Ishikawa (cell line): ENCODE results near the gene COTL1.

ENCODE experiments used
- CEBPB ChIP-seq: IDR thresholded peaks from 2 replicates; pipeline ENCODE4 v1.6.1; 2012
- CREB1 ChIP-seq: IDR thresholded peaks from 2 replicates; pipeline ENCODE4 v1.6.1; 2012; ENCODE audit warnings: low read depth
- EGR1 ChIP-seq: IDR thresholded peaks from 2 replicates; pipeline ENCODE4 v1.6.1; 2012
- EP300 ChIP-seq: IDR thresholded peaks from 2 replicates; pipeline ENCODE4 v1.6.1; 2012; ENCODE audit warnings: borderline replicate concordance
- FOXM1 ChIP-seq: IDR thresholded peaks from 2 replicates; pipeline ENCODE4 v1.6.1; 2012; ENCODE audit warnings: low read depth, borderline replicate concordance
- NFIC ChIP-seq: IDR thresholded peaks from 2 replicates; pipeline ENCODE4 v1.6.1; 2012
- RAD21 ChIP-seq: IDR thresholded peaks from 2 replicates; pipeline ENCODE4 v1.6.1; 2012; ENCODE audit warnings: low read depth
- TAF1 ChIP-seq: IDR thresholded peaks from 2 replicates; pipeline ENCODE4 v1.6.1; 2012; ENCODE audit warnings: low read depth, mild to moderate bottlenecking
- TCF12 ChIP-seq: IDR thresholded peaks from 2 replicates; pipeline ENCODE4 v1.6.1; 2012; ENCODE audit warnings: low read depth
- TEAD4 ChIP-seq: IDR thresholded peaks from 2 replicates; pipeline ENCODE4 v1.6.1; 2012
- YY1 ChIP-seq: IDR thresholded peaks from 2 replicates; pipeline ENCODE4 v1.6.1; 2012; ENCODE audit warnings: low read depth
- ZBTB7A ChIP-seq: IDR thresholded peaks from 2 replicates; pipeline ENCODE4 v1.6.1; 2012; ENCODE audit warnings: low read depth
- TF ChIP-seq, protein P1 (sequence below): IDR thresholded peaks from 2 replicates; pipeline ENCODE4 v1.6.1; 2012
- TF ChIP-seq, protein P2 (sequence below): IDR thresholded peaks from 2 replicates; pipeline ENCODE4 v1.6.1; 2012
- TF ChIP-seq, protein P3 (sequence below): IDR thresholded peaks from 2 replicates; pipeline ENCODE4 v1.6.1; 2012; ENCODE audit warnings: low read depth, mild to moderate bottlenecking

Gene COTL1

DNA sequence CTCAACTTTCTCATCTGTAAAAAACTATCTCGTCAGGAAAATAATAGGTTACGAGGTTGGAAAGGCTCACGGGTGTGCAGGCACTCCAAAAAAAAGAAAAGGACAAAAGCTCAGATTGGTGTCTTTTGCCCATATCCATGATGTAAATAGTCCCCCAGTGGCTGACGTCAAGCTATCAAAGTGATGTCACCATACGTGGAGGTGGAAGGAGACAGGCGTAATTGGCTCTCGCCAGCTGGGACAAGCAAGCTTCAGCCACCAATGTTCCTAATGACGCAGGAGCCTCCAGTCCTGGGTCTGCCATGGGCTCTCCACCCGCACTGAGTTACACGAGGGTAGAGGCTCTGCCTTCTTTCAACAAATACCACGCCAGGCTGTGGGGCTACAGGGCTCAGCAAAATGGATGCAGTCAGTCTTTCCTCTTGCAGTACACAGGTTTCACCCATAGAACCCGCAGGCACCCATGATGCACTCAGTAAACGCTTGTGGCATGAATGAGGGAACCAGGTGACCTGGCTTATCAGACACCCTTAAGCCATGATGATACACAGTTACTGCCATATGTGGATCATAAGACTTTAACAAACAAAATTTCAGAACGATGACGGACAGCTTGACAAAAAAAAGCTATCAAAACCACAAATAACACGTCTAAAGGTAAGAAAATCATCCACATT is 50.5 kb downstream of the COTL1 start:
- no peak for TF ChIP-seq FOXM1
- no peak for TF ChIP-seq EP300
- TF ChIP-seq, protein P1, sequence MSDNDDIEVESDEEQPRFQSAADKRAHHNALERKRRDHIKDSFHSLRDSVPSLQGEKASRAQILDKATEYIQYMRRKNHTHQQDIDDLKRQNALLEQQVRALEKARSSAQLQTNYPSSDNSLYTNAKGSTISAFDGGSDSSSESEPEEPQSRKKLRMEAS, result no peak
- TF ChIP-seq, protein P2, sequence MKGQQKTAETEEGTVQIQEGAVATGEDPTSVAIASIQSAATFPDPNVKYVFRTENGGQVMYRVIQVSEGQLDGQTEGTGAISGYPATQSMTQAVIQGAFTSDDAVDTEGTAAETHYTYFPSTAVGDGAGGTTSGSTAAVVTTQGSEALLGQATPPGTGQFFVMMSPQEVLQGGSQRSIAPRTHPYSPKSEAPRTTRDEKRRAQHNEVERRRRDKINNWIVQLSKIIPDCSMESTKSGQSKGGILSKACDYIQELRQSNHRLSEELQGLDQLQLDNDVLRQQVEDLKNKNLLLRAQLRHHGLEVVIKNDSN, result no peak
- TF ChIP-seq, protein P3, sequence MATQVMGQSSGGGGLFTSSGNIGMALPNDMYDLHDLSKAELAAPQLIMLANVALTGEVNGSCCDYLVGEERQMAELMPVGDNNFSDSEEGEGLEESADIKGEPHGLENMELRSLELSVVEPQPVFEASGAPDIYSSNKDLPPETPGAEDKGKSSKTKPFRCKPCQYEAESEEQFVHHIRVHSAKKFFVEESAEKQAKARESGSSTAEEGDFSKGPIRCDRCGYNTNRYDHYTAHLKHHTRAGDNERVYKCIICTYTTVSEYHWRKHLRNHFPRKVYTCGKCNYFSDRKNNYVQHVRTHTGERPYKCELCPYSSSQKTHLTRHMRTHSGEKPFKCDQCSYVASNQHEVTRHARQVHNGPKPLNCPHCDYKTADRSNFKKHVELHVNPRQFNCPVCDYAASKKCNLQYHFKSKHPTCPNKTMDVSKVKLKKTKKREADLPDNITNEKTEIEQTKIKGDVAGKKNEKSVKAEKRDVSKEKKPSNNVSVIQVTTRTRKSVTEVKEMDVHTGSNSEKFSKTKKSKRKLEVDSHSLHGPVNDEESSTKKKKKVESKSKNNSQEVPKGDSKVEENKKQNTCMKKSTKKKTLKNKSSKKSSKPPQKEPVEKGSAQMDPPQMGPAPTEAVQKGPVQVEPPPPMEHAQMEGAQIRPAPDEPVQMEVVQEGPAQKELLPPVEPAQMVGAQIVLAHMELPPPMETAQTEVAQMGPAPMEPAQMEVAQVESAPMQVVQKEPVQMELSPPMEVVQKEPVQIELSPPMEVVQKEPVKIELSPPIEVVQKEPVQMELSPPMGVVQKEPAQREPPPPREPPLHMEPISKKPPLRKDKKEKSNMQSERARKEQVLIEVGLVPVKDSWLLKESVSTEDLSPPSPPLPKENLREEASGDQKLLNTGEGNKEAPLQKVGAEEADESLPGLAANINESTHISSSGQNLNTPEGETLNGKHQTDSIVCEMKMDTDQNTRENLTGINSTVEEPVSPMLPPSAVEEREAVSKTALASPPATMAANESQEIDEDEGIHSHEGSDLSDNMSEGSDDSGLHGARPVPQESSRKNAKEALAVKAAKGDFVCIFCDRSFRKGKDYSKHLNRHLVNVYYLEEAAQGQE, result no peak
- no peak for TF ChIP-seq TAF1
- TF ChIP-seq RAD21, result no peak
- TF ChIP-seq CREB1, result no peak
- no peak for TF ChIP-seq EGR1
- no peak for TF ChIP-seq YY1
- no peak for TF ChIP-seq ZBTB7A
- no peak for TF ChIP-seq TCF12
- TF ChIP-seq NFIC, result no peak
- no peak for TF ChIP-seq TEAD4

DNA sequence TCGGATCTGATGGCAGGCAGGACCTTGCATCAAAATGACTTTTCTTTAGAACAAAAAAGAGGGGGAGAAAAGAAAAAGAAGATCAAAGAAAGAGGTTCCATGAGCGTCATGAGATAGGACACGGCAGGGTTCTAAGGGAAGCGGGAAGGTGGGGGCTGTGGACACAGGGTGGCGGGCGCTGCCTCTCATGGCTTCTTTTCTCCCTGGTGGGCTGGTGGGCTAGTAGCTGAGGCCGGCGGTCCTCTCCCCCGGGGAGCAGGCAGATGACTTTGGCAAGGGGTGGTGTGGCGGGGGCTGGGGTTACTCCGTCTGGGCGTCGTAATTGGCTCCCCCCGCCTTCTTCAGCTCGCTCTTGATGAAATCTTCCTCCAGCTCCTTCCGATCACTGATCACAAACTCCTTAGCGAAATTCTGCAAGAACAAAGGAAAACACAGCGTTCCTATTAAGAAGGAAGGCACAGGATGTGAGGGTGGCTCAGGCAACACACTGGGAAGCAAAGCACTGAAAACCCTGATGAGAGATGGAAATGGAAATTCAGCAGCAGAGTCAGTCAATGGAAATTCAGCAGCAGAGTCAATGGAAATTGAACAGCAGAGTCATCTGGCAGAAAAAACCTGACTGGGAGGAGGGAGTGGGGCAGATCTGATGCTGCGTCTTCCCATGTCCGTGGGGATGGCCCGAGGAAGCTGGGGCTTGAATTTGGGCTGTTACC is 51.2 kb downstream of the COTL1 start:
- TF ChIP-seq TCF12, result no peak
- TF ChIP-seq, protein P1, result no peak

DNA sequence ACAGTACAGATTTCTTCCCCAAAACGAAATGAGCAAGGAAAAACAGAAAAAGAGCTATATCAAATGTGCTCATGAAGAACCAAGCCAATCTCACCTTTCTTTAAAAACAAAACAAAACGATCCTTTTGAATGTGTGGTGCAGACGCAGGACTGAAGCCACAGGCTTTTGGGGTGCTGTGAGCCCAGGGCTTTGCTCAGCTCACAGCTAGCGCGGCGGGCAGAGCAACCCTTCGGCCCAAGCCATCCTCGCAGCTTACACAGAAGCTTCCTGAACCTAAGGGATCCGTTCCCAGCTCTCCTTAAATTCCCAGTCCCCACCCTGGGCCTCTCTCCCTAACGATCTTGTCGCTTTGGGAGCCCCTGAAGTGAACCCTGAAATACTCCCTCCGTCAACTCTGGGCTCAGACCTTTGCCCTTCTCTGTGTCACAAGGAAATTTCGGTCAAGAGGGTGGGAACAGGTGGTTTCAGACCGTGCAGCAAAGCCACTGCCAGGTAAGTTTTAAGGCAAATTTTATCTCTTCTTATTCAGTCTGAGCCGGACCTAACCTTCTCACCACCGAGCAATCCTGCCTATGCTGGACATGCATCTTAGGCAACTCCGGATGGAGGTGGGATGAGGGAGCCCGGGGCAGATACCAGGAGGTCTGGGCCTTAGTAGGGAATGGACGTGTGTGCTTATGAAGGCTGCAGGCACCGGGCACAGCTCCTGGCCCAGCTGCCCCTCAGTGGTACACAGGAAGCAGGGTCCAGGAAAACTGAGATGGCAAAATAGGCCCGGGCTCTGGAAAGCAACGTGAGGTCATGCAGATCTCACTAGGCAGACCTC is 52.0 kb downstream of the COTL1 start:
- TF ChIP-seq NFIC, result no peak
- TF ChIP-seq YY1, result no peak
- TF ChIP-seq CEBPB, result no peak
- TF ChIP-seq, protein P1, result no peak
- no peak for TF ChIP-seq TEAD4
- no peak for TF ChIP-seq FOXM1
- no peak for TF ChIP-seq TAF1
- TF ChIP-seq, protein P3, result no peak
- TF ChIP-seq TCF12, result no peak
- TF ChIP-seq RAD21, result no peak
- TF ChIP-seq, protein P2, result no peak
- TF ChIP-seq CREB1, result no peak
- no peak for TF ChIP-seq EP300

DNA sequence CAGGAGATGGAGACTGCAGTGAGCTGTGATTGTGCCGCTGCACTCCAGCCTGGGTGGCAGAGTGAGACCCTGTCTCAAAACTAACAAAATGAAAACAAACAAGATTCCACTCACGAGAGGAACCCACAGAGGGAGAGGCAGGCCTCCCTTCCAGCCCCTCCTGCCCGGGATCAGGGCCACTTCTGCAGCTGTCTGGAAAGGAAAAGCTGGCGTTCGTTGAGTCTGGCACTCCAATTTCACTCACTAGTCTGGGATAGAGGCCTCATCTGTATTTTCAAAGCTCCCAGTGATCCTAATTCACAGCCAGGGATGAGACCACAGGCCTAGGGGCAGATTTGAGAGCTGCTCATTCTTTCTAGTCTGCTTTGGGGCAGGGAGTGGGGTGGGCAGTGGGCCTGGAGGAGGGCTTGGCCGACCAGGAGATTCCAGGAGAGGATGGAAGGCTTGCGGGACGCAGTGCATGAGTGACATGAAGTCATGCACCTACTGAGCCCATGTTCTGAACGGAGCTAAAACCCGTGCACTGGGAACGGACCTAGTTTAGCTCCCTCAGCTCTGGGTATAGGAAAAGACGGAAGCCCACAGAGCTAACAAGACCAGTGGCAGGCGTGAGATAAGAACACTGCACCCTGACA is 54.0 kb downstream of the COTL1 start:
- TF ChIP-seq, protein P3, result no peak
- TF ChIP-seq, protein P2, result no peak
- TF ChIP-seq ZBTB7A (no peak), EP300 (no peak), CEBPB (no peak), EGR1 (no peak), RAD21 (no peak), NFIC (no peak), CREB1 (no peak), YY1 (no peak), TAF1 (no peak), TCF12 (no peak), FOXM1 (no peak), TEAD4 (no peak)
- TF ChIP-seq, protein P1, result no peak
